M059J (cell line): ENCODE measurements around the gene MALL. TPM values are rescaled to one million over a fixed set of nuclear protein-coding genes. Genes with fewer than 3 reads are reported as not detected.
"Not testable (repeated sequence)": the region's sequence is repeated elsewhere in the genome, so short reads cannot be mapped to it uniquely, and the experiment has no call there.

Experiments
- DNase-seq: peaks from one replicate; pipeline ENCODE4 v3.0.0-alpha.2; 2012; ENCODE audit warnings: low read depth
- total RNA-seq: library from RNA; depleted of rRNA; stranded (reverse); fragments of >200 nt; shearing (Covaris generic); gene quantifications from 2 replicates; pipeline ENCODE4 v1.2.3, GENCODE V29; 2014; rRNA removed

The MALL gene
- total RNA-seq, 1 experiment from 2014 or later, result 42.0 TPM

DNA sequence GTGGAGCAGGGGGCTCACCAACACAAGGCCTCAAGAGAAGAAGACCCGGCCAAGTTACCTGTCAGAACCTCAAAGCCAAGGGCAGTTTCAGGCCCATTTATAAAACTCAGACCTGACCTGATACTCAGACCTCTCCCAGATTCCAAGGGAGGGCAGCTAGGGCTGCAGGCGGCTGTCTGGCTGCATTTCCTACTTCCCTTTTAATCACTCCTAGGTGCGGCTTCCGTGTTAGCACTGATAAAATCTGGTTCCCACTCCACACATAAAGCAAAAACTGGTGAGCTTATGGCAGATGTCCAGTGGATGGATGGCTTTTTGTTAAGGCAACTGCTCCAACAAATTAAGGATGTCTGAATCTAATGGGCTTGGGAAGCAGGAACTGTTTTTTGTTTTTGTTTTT lies 63.5 kb downstream of the MALL start:
- DNase-seq, result not testable (repeated sequence)

DNA sequence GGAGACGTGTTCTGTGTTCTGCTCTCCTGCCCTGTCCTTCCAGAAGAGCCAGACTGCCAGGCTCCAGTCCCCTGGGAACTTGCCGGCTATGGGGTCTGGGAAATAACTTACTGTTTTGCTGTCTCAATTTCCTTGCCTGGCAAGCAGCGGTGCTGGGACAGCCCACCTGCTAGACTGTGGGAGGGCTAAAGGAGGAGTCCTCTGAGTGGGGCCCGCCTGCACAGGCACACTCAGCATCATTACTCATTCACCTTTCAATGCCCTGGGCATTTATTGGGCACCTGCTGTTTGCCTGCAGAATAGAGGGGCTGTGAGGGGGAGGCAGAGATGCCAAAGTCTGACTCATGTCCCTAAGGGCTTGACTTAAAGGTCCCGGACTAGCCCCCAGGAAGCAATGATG lies 65.4 kb downstream of the MALL start:
- DNase-seq, result not testable (repeated sequence)

DNA sequence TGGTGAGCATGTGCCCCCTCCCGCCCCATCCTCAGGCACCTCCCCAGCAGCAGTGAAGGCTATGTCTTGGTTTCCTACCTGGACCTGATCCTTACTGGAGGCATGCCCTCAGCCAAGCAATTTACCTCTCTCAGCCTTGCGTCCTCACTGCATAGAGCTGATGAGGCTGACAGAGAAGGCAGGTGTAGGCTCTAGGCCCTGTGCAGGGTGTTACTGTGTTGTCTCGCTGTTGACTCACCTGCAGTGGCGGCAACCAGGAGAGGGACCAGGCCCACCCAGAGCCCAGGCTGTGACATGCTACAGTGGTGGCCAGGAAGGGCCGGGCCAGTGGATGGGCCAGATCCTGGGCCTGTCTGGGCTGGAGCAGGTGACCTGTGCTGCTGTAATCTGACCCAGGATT lies 65.9 kb downstream of the MALL start:
- not testable (repeated sequence) for DNase-seq

DNA sequence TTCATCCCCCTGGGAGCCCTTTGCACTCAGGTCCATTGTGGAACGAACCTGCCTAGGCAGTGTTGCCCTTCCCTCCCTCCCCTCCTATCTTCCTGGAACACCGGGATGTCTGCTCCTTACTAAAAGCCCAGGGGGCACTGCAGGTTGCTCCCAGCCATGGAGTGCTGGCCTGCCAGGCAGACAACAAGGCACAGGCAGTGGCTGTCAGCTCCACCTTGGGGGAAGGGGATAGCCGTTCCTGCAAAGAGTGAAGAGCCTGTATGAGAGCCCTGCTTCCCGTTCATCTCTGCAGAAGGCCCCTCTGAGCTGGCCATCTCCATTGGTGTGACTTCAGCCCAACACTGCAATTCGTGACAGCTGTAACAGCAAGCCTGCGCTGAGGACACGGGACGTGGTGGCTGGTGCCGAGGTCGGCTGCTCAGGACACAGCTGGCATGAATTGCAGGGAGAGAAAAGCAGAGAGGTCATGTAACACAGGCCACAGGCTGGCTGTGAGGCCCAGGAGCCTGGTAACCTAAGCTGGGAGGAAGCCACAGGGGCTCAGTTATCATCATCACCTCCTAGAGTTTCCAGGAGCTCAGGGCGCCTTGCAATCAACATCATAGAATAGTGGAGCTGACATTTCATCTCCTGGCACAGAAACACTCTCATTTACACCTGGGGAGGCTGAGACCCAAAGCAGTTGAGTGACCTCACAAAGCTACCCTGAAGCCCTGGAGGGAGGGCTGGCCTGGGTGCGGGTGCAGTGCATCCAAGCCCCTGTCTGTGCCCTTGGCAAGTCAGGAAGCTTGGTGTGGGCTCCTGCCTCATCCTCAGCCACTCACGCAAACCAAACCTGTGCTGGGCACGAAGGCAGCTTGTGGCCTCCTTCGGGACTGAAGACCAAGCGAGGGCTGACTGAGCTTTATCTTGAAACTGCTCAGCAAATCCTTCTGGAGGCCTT lies 67.1 kb downstream of the MALL start:
- DNase-seq, result not testable (repeated sequence)

DNA sequence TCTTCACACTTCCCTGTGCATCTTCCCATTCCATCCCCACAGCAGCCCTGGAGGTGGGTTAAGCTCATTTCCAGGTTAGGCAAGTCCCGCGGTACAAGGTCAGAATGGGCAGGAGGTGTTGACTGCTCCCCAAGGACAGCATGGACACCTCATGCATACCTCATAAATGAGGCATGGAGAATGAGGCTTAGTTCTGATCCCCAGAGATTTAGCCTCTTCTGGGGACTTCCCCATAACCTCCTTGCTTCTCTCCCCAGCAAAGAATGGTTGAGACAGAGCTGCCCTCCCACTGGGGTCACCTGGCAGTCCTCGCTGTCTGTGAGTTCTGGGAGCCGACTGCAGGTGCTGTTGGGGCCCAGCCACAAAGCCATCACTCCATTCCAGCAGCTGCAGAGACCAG lies 68.4 kb downstream of the MALL start:
- DNase-seq, result not testable (repeated sequence)

DNA sequence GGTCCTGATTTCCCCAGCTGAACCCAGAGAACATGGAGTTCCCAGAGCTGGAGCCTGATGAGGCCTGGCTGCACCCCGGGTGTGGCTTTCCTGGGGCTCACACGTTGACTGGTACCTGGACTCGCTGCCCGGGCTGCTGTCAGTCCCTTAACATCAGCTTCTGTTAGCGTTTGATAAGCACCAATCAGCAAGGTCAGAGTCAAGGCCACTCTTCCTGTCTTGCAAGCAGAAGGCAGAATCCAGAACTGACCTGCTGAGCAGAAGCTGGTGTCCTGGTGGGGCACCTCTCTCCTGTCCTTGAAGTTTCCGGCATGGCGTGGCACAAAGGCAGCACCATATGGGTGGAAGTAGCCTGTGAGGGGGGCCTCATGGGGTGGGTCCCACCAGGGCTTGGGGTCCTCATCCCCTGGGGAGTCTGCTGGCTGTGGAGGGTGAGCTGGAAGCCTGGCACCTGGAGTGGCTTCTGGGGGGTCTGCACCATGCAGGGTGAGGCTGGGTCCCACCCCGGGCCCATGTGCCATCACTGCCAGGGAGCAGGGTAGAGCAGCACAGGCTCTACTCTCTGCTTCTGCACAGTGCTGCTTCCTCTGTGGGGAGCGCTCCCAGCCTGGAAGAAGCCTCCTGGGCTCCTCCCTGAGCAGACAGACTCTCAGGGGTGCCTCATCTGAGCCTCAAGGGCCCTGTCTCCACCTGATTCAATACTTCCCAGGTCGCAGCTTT lies 73.5 kb downstream of the MALL start:
- DNase-seq, result not testable (repeated sequence)

DNA sequence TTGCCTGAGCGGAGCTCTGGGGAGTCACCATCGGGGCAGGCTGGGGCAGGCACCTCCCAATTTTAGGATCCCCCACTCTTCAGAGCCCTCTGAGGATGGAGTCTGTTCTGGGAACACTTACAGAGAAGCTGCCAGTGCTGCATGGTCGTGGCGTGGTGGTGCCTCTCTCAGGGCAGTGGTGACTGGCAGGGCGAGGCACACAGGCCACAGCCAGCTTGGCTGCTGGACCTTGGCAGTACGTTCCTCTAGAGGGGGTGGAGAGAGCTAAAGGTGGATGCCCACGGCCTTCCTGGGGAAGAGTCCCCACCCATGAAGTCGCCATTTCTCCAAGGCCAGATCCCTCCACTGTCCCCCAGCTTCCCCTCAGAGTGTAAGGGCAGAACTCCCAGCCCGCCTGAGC lies 78.3 kb downstream of the MALL start:
- not testable (repeated sequence) for DNase-seq

DNA sequence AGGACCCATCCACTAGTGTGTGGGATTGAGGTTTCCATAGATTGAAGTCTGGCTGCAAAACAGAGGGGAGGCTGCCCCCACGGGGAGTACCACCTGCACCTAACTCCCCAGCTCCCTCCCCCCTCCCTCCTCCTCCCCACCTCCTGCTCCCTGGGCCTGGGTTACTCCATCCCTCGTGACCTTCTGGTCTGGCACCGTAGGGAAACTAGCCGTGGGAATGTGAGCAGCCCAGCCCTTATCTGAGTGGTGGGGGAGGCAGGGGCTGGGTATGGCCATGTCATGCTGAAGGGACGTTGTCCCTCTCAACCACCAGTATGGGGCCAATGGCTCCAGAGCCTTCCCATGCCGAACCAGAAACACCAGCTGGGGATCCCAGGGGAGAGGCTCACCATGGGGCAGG lies 80.2 kb downstream of the MALL start:
- DNase-seq, result not testable (repeated sequence)

DNA sequence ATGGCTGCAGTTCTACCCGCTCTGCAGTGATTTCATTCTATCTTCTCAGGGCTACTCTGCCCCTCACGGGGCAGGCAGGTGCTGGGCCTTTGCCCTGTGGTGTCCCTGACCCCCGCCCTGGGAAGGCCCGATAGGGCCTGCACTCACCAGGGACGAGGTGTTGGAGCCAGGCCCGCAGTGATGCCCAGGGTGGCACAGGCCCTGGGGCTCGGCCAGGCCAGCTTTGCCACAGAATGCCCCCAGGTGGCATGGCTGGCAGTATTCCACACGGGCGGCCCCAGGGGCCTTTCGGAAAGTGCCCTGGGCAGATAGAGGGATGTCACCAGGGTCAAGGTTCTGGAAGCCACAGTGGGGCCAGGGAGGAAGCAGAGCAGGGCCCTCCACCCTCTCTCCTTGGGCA lies 80.7 kb downstream of the MALL start:
- DNase-seq, result not testable (repeated sequence)

Other genes starting within 250 kb of the MALL start
- 0.17 and 2.3 TPM in 2 replicates for gene LIMS3, start 217.1 kb downstream of the MALL start, total RNA-seq
- 6.5 and 8.9 TPM in 2 replicates for gene NPHP1, start 89.2 kb upstream of the MALL start, total RNA-seq
- 81.6 and 86.7 TPM in 2 replicates for gene MTLN, start 96.7 kb upstream of the MALL start, total RNA-seq